ENCODE measurements around the gene EIF3B.
"Not testable (repeated sequence)": the region's sequence is repeated elsewhere in the genome, so short reads cannot be mapped to it uniquely, and the experiment has no call there.

Gene EIF3B

GRCh38 chr7:2384354-2385243 lies 30.0 kb downstream of the EIF3B start:
- Histone ChIP-seq H3K79me2 (ENCODE audit: control insufficient read depth, insufficient read depth, low read length) (no peaks in the 10 kb centered on the region), H3K4me1 (ENCODE audit: control insufficient read depth, low read depth, low read length) (no peaks in the 10 kb centered on the region), H2AK5ac (ENCODE audit: low read length) (no peak overlapping the region), H3K18ac (ENCODE audit: low read length) (no peak overlapping the region), H4K5ac (ENCODE audit: low read length) (no peak overlapping the region), H3K36me3 (ENCODE audit: control insufficient read depth, insufficient read depth, low read length) (peaks cover 16% of the 10 kb centered on the region), H2BK5ac (ENCODE audit: low read length) (no peak overlapping the region), H3K56ac (ENCODE audit: low read length) (no peak overlapping the region), H2BK120ac (ENCODE audit: low read depth, low read length) (no peak overlapping the region), H2BK15ac (replicated peaks; ENCODE audit: low read depth) (no peak overlapping the region), H4K8ac (ENCODE audit: low read depth, low read length) (no peak overlapping the region), H3K79me1 (ENCODE audit: low read length) (peaks cover 1% of the 10 kb centered on the region), H3K4ac (ENCODE audit: low read depth, low read length) (no peak overlapping the region), H3K9ac (ENCODE audit: low read length) (no peak overlapping the region), H3K23ac (ENCODE audit: low read length) (no peak overlapping the region), H3K4me3 (ENCODE audit: low read length) (no peak overlapping the region), H3K27me3 (ENCODE audit: insufficient read depth, low read length, poor library complexity) (no peaks in the 10 kb centered on the region), H3K27ac (ENCODE audit: low read depth, low read length) (no peak overlapping the region), H3K4me2 (ENCODE audit: low read length) (no peak overlapping the region)
- DNase-seq = no peak
- no CpG with 5 or more reads among the region's 19 CpGs for WGBS (ENCODE audit: extremely low coverage, insufficient coverage, low lambda C conversion rate)

GRCh38 chr7:2386122-2386521 lies 31.5 kb downstream of the EIF3B start:
- not testable (repeated sequence) for H2BK15ac ChIP-seq (replicated peaks; ENCODE audit: low read depth); H3K56ac ChIP-seq (ENCODE audit: low read length); H2BK5ac ChIP-seq (ENCODE audit: low read length); H3K23ac ChIP-seq (ENCODE audit: low read length); H3K4me2 ChIP-seq (ENCODE audit: low read length); DNase-seq; H2BK120ac ChIP-seq (ENCODE audit: low read depth, low read length); H4K8ac ChIP-seq (ENCODE audit: low read depth, low read length); H3K79me1 ChIP-seq (ENCODE audit: low read length); H3K36me3 ChIP-seq (ENCODE audit: control insufficient read depth, insufficient read depth, low read length); H2AK5ac ChIP-seq (ENCODE audit: low read length); H3K9ac ChIP-seq (ENCODE audit: low read length); H3K4me3 ChIP-seq (ENCODE audit: low read length); H4K5ac ChIP-seq (ENCODE audit: low read length); H3K4ac ChIP-seq (ENCODE audit: low read depth, low read length); H3K4me1 ChIP-seq (ENCODE audit: control insufficient read depth, low read depth, low read length); H3K27me3 ChIP-seq (ENCODE audit: insufficient read depth, low read length, poor library complexity); H3K27ac ChIP-seq (ENCODE audit: low read depth, low read length); H3K79me2 ChIP-seq (ENCODE audit: control insufficient read depth, insufficient read depth, low read length); H3K18ac ChIP-seq (ENCODE audit: low read length)
- no CpG with 5 or more reads among the region's 9 CpGs for WGBS (ENCODE audit: extremely low coverage, insufficient coverage, low lambda C conversion rate)

- Histone ChIP-seq H3K27me3 (ENCODE audit: insufficient read depth, low read length, poor library complexity) (no peaks in the 10 kb centered on the region), H3K79me1 (ENCODE audit: low read length) (no peaks in the 10 kb centered on the region), H3K4me2 (ENCODE audit: low read length) (no peak overlapping the region), H3K4ac (ENCODE audit: low read depth, low read length) (no peak overlapping the region), H3K4me1 (ENCODE audit: control insufficient read depth, low read depth, low read length) (no peaks in the 10 kb centered on the region), H3K4me3 (ENCODE audit: low read length) (no peak overlapping the region), H3K79me2 (ENCODE audit: control insufficient read depth, insufficient read depth, low read length) (no peaks in the 10 kb centered on the region), H3K9ac (ENCODE audit: low read length) (no peak overlapping the region), H3K56ac (ENCODE audit: low read length) (no peak overlapping the region), H3K18ac (ENCODE audit: low read length) (no peak overlapping the region), H2AK5ac (ENCODE audit: low read length) (no peak overlapping the region), H4K8ac (ENCODE audit: low read depth, low read length) (no peak overlapping the region), H4K5ac (ENCODE audit: low read length) (no peak overlapping the region), H3K36me3 (ENCODE audit: control insufficient read depth, insufficient read depth, low read length) (no peaks in the 10 kb centered on the region), H2BK15ac (replicated peaks; ENCODE audit: low read depth) (no peak overlapping the region), H2BK5ac (ENCODE audit: low read length) (no peak overlapping the region), H3K23ac (ENCODE audit: low read length) (no peak overlapping the region), H3K27ac (ENCODE audit: low read depth, low read length) (no peak overlapping the region), H2BK120ac (ENCODE audit: low read depth, low read length) (no peak overlapping the region)
- DNase-seq = peak; percentile 17
- no CpG with 5 or more reads among the region's 17 CpGs for WGBS (ENCODE audit: extremely low coverage, insufficient coverage, low lambda C conversion rate)
Measured at GRCh38 chr7:2386964-2387669, 32.5 kb downstream of the EIF3B start.

- H3K18ac ChIP-seq (ENCODE audit: low read length) = no peak overlapping the region
- no peak for DNase-seq
- H4K8ac ChIP-seq (ENCODE audit: low read depth, low read length) = no peak overlapping the region
- no peak overlapping the region for H4K5ac ChIP-seq (ENCODE audit: low read length)
- no peaks in the 10 kb centered on the region for H3K36me3 ChIP-seq (ENCODE audit: control insufficient read depth, insufficient read depth, low read length)
- H2BK120ac ChIP-seq (ENCODE audit: low read depth, low read length) = no peak overlapping the region
- no peak overlapping the region for H2BK5ac ChIP-seq (ENCODE audit: low read length)
- H3K79me1 ChIP-seq (ENCODE audit: low read length) = no peaks in the 10 kb centered on the region
- H3K79me2 ChIP-seq (ENCODE audit: control insufficient read depth, insufficient read depth, low read length) = no peaks in the 10 kb centered on the region
- H3K4me2 ChIP-seq (ENCODE audit: low read length) = no peak overlapping the region
- H3K27ac ChIP-seq (ENCODE audit: low read depth, low read length) = no peak overlapping the region
- no peak overlapping the region for H2AK5ac ChIP-seq (ENCODE audit: low read length)
- H3K4me3 ChIP-seq (ENCODE audit: low read length) = no peak overlapping the region
- H3K9ac ChIP-seq (ENCODE audit: low read length) = no peak overlapping the region
- H3K27me3 ChIP-seq (ENCODE audit: insufficient read depth, low read length, poor library complexity) = no peaks in the 10 kb centered on the region
- H3K4me1 ChIP-seq (ENCODE audit: control insufficient read depth, low read depth, low read length) = no peaks in the 10 kb centered on the region
- no peak overlapping the region for H3K56ac ChIP-seq (ENCODE audit: low read length)
- no peak overlapping the region for H3K23ac ChIP-seq (ENCODE audit: low read length)
- H3K4ac ChIP-seq (ENCODE audit: low read depth, low read length) = no peak overlapping the region
- H2BK15ac ChIP-seq (replicated peaks; ENCODE audit: low read depth) = no peak overlapping the region
- no CpG with 5 or more reads among the region's 31 CpGs for WGBS (ENCODE audit: extremely low coverage, insufficient coverage, low lambda C conversion rate)
Measured at GRCh38 chr7:2387897-2388636, 33.4 kb downstream of the EIF3B start.

GRCh38 chr7:2388637-2388954 lies 34.0 kb downstream of the EIF3B start:
- no peak overlapping the region for H3K4me3 ChIP-seq (ENCODE audit: low read length)
- no peak overlapping the region for H2BK120ac ChIP-seq (ENCODE audit: low read depth, low read length)
- no peak overlapping the region for H2BK15ac ChIP-seq (replicated peaks; ENCODE audit: low read depth)
- H3K36me3 ChIP-seq (ENCODE audit: control insufficient read depth, insufficient read depth, low read length) = no peaks in the 10 kb centered on the region
- H3K4me2 ChIP-seq (ENCODE audit: low read length) = no peak overlapping the region
- no peak overlapping the region for H2AK5ac ChIP-seq (ENCODE audit: low read length)
- H3K18ac ChIP-seq (ENCODE audit: low read length) = no peak overlapping the region
- no CpG with 5 or more reads among the region's 5 CpGs for WGBS (ENCODE audit: extremely low coverage, insufficient coverage, low lambda C conversion rate)
- no peak overlapping the region for H3K27ac ChIP-seq (ENCODE audit: low read depth, low read length)
- H3K79me1 ChIP-seq (ENCODE audit: low read length) = no peaks in the 10 kb centered on the region
- H3K79me2 ChIP-seq (ENCODE audit: control insufficient read depth, insufficient read depth, low read length) = no peaks in the 10 kb centered on the region
- H3K4ac ChIP-seq (ENCODE audit: low read depth, low read length) = no peak overlapping the region
- no peaks in the 10 kb centered on the region for H3K27me3 ChIP-seq (ENCODE audit: insufficient read depth, low read length, poor library complexity)
- H4K8ac ChIP-seq (ENCODE audit: low read depth, low read length) = no peak overlapping the region
- no peak for DNase-seq
- no peak overlapping the region for H3K56ac ChIP-seq (ENCODE audit: low read length)
- no peaks in the 10 kb centered on the region for H3K4me1 ChIP-seq (ENCODE audit: control insufficient read depth, low read depth, low read length)
- H2BK5ac ChIP-seq (ENCODE audit: low read length) = no peak overlapping the region
- H3K23ac ChIP-seq (ENCODE audit: low read length) = no peak overlapping the region
- no peak overlapping the region for H3K9ac ChIP-seq (ENCODE audit: low read length)
- no peak overlapping the region for H4K5ac ChIP-seq (ENCODE audit: low read length)
